OCI-LY7 (cell line): Measurements from ENCODE around the gene PARP3. TPM values are rescaled to one million over a fixed set of nuclear protein-coding genes. Genes with fewer than 3 reads are reported as not detected.
A peak's percentile ranks its signal among the peaks of the same experiment; 100 is the strongest.

Source experiments
- BruUV-seq: library from RNA; stranded (reverse); fragments of 400-500 nt; replicated peaks from 2 replicates; lab custom pipeline; 2021; lab: Mats Ljungman, UMichigan
- CTCF ChIA-PET: fragments of 300-600 bp; sonication (Branson Sonifier 250); formaldehyde crosslinking; loops from one replicate; lab custom pipeline; 2022; ENCODE audit warnings: antibody characterized with exemption; ENCODE audit not compliant: unreplicated experiment; lab: Charles Lee
- POLR2A ChIA-PET: fragments of 300-600 bp; sonication (Branson Sonifier 250); formaldehyde crosslinking; loops from one replicate; lab custom pipeline; 2022; ENCODE audit warnings: antibody characterized with exemption; lab: Charles Lee
- DNase-seq: peaks from one replicate; pipeline ENCODE4 v3.0.0-alpha.2; 2015; ENCODE audit warnings: low spot score
- H2AFZ ChIP-seq: fragments of 200-600 bp; sonication (generic), shearing (Covaris generic); 2 replicates; pipeline ENCODE4 v1.6.1; 2014; ENCODE audit warnings: mild to moderate bottlenecking, antibody characterized with exemption, low read length, moderate library complexity
- H3K27ac ChIP-seq: fragments of 200-600 bp; sonication (generic); 2 replicates; pipeline ENCODE4 v1.5.1; 2014; ENCODE audit warnings: mixed run types, low read depth, mild to moderate bottlenecking, moderate library complexity, low read length, inconsistent platforms; ENCODE audit not compliant: poor library complexity, severe bottlenecking
- H3K36me3 ChIP-seq: fragments of 200-600 bp; sonication (generic); 2 replicates; pipeline ENCODE4 v1.6.1; 2014; ENCODE audit warnings: mild to moderate bottlenecking, antibody characterized with exemption, low read length, moderate library complexity, mixed read lengths; ENCODE audit not compliant: insufficient read depth
- H3K4me1 ChIP-seq: fragments of 200-600 bp; sonication (generic); 2 replicates; pipeline ENCODE4 v1.5.1; 2014; ENCODE audit warnings: mild to moderate bottlenecking, low read length; ENCODE audit not compliant: insufficient read depth, poor library complexity, severe bottlenecking
- H3K4me2 ChIP-seq: fragments of 200-600 bp; sonication (generic); 2 replicates; pipeline ENCODE4 v1.6.1; 2014; ENCODE audit warnings: mild to moderate bottlenecking, low read length
- H3K4me3 ChIP-seq: fragments of 200-600 bp; sonication (generic); 2 replicates; pipeline ENCODE4 v1.5.1; 2014; ENCODE audit warnings: mild to moderate bottlenecking, low read depth, low read length; ENCODE audit not compliant: poor library complexity, severe bottlenecking
- H3K79me2 ChIP-seq: fragments of 200-600 bp; sonication (generic); 2 replicates; pipeline ENCODE4 v1.6.1; 2016; ENCODE audit warnings: low read depth, mild to moderate bottlenecking, low read length, moderate library complexity, mixed read lengths; ENCODE audit not compliant: insufficient read depth
- H3K9me2 ChIP-seq: fragments of 200-600 bp; sonication (generic); 2 replicates; pipeline ENCODE4 v1.6.1; 2016; ENCODE audit warnings: mild to moderate bottlenecking, low read length, mixed read lengths; ENCODE audit not compliant: insufficient read depth
- H3K9me3 ChIP-seq: fragments of 200-600 bp; sonication (generic); 2 replicates; pipeline ENCODE4 v1.6.1; 2014; ENCODE audit warnings: mild to moderate bottlenecking, mixed run types, low read length, mixed read lengths
- H4K20me1 ChIP-seq: fragments of 200-600 bp; sonication (generic); 2 replicates; pipeline ENCODE4 v1.6.1; 2014; ENCODE audit warnings: mild to moderate bottlenecking, antibody characterized with exemption, low read length, moderate library complexity, mixed read lengths; ENCODE audit not compliant: insufficient read depth
- CTCF ChIP-seq: fragments of 200-600 bp; sonication (generic); conservative IDR thresholded peaks from 2 replicates; pipeline ENCODE4 v1.5.1; 2014; ENCODE audit warnings: mild to moderate bottlenecking, antibody characterized with exemption, low read length, moderate library complexity, mixed read lengths
- EZH2phosphoT487 ChIP-seq: fragments of 200-600 bp; sonication (generic); IDR thresholded peaks from 2 replicates; pipeline ENCODE4 v1.6.1; 2018; ENCODE audit warnings: low read depth, borderline replicate concordance, mild to moderate bottlenecking, mixed run types, antibody characterized with exemption, low read length, moderate library complexity, mixed read lengths
- intact Hi-C: fragments of 100-400 bp; cut with micrococcal nuclease; formaldehyde crosslinking; loops from one replicate; pipeline ENCODE4 v1.10.0; 2022; ENCODE audit not compliant: unreplicated experiment
- total RNA-seq, 2 experiments: library from RNA; depleted of rRNA in 1 of 2; stranded (reverse); fragments of >200 nt in 1 of 2; shearing (Covaris generic) in 1 of 2; gene quantifications; 2 replicates each; pipeline ENCODE4 v1.2.3, GENCODE V29; 2014 to 2022

The PARP3 gene
- total RNA-seq, 2 experiments from 2014 or later: 11.9 to 12.0 TPM

DNA sequence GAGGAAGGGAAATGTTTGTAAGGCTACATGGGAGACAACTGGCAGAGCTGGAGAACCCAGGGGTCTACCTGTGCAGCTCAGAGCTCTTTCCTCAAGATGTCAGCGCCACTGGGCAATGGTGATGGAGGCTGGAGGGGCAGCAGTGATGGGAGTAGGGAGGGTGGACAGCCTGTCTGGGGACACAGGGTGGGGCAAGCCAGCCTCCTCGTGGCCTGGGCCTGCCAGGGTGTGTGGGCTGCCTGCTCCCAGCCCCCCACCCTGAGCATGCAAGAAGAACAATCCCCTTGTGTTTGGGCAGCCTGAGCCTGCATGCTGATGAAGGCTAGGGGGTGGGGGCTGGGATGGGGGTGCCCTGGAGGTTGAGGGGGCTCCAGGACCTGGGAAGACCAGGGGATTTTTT, 23.9 kb downstream of the PARP3 start:
- Histone ChIP-seq H3K9me3 (no peaks in the 10 kb centered on the region), H3K79me2 (no peaks in the 10 kb centered on the region), H3K9me2 (no peaks in the 10 kb centered on the region), H3K27ac (no peak overlapping the region), H4K20me1 (no peaks in the 10 kb centered on the region), H3K4me3 (no peak overlapping the region), H3K4me1 (peaks cover 10% of the 10 kb centered on the region), H2AFZ (no peak overlapping the region), H3K36me3 (no peaks in the 10 kb centered on the region), H3K4me2 (no peak overlapping the region)
- CTCF ChIA-PET: interaction anchor here (0.7 kb wide), 1 partner anchor 19 kb away, joined by 3 read pairs; no protein-coding TSS in a partner anchor
- DNase-seq: no peak
- no TSS peak for BruUV-seq
- TF ChIP-seq CTCF: no peak
- POLR2A ChIA-PET: no interaction called here
- intact Hi-C loops: no loop called here

DNA sequence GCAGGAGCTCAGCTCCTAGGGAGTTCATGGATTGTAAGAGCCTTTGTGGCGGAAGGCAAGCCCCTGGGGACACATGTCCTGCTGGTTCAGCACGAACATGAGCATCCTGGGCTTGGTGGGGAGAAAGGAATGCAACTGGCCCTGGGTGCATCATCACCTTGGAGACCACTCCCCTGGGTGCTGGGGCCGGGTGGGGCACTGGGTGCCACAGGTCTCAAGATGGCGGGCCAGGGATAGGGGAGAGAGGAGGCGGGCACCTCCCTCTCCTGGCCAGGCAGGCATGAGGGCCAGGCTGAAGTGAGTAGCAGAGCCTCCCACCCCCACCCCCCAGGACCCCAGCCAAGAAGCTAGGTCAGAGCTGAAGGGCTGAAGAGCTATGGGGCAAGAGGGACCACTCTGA, 24.3 kb downstream of the PARP3 start:
- ChIA-PET POLR2A (interaction anchor here (0.6 kb wide), 2 partner anchors 21 to 395 kb away, joined by 3 read pairs; no protein-coding TSS in a partner anchor), CTCF (no interaction called here)
- Histone ChIP-seq H3K9me3 (no peaks in the 10 kb centered on the region), H3K27ac (no peak overlapping the region), H3K4me3 (no peak overlapping the region), H3K9me2 (no peaks in the 10 kb centered on the region), H3K79me2 (no peaks in the 10 kb centered on the region), H3K4me1 (peaks cover 10% of the 10 kb centered on the region), H3K4me2 (no peak overlapping the region; the same call in 1 of the 2 replicates), H3K36me3 (no peaks in the 10 kb centered on the region), H2AFZ (no peak overlapping the region), H4K20me1 (no peaks in the 10 kb centered on the region)
- no peak for DNase-seq
- no TSS peak for BruUV-seq
- intact Hi-C loops: no loop called here
- TF ChIP-seq CTCF: no peak
- TF ChIP-seq EZH2phosphoT487: no peak

DNA sequence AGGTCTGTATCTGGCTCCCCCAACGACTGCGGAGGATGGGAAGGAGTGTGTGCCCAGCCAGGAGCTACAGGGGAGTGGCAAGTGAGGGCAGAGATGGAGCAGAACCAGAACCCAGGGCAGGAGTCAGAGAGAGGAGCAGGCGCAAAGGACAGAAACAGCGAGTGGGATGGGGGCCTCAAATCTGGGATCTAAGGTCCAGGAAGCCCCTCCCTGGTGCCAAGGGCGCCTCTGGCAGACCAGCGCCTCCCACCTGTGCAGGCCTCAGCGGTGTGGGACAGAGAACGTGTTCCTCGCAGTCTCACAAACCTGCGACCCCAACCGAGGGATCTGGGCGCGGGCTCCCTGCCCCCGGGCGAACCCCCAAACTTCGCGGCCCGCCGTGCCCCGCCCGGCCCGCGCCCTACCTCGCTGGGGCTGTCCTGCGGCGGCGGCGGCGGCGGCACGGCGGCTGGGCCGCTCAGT, 24.8 kb downstream of the PARP3 start:
- no TSS peak for BruUV-seq
- no peaks in the 10 kb centered on the region for H4K20me1 ChIP-seq
- peak overlapping the region; percentile 41 for H3K4me3 ChIP-seq
- no peaks in the 10 kb centered on the region for H3K9me2 ChIP-seq
- H2AFZ ChIP-seq: no peak overlapping the region
- H3K4me1 ChIP-seq: peaks cover 10% of the 10 kb centered on the region
- TF ChIP-seq EZH2phosphoT487 (no peak), CTCF (no peak)
- no peaks in the 10 kb centered on the region for H3K79me2 ChIP-seq
- ChIA-PET CTCF (no interaction called here), POLR2A (interaction anchor here (0.6 kb wide), 2 partner anchors 21 to 396 kb away, joined by 3 read pairs; no protein-coding TSS in a partner anchor)
- no peak for DNase-seq
- intact Hi-C loops: no loop called here
- no peak overlapping the region for H3K27ac ChIP-seq
- H3K4me2 ChIP-seq: peak overlapping the region; percentile 30; the same call in 1 of the 2 replicates
- no peaks in the 10 kb centered on the region for H3K36me3 ChIP-seq
- H3K9me3 ChIP-seq: no peaks in the 10 kb centered on the region
